ENCODE data around the gene LZTS2. TPM values are rescaled to one million over a fixed set of nuclear protein-coding genes. Genes with fewer than 3 reads are reported as not detected.

LZTS2 gene
- total RNA-seq, 1 experiment from 2014 or later: 69.1 TPM

- H3K14ac ChIP-seq (ENCODE audit: insufficient read depth, low read length): no peak overlapping the region
- no peak overlapping the region for H2AFZ ChIP-seq (ENCODE audit: low read length)
- peak overlapping the region; percentile 64 to 96 (median 75); a peak in 3 of 7 replicates for H3K27ac Mint-ChIP-seq
- no peaks in the 10 kb centered on the region; the same call in 1 of the 2 replicates for H3K4me1 ChIP-seq (ENCODE audit: insufficient read depth, low read length)
- no peaks in the 10 kb centered on the region for H3K27me3 ChIP-seq (ENCODE audit: insufficient read depth, low read length)
- H3K18ac ChIP-seq (ENCODE audit: insufficient read length, low read depth, low read length): no peak overlapping the region
- H2BK15ac ChIP-seq (ENCODE audit: low read depth, low read length): no peak overlapping the region
- no peak overlapping the region for H3K4ac ChIP-seq (ENCODE audit: low read depth, low read length)
- H3K4me2 ChIP-seq (ENCODE audit: insufficient read depth, insufficient read length, low read length): no peak overlapping the region
- no CpG with 5 or more reads among the region's 13 CpGs for WGBS (ENCODE audit: extremely low coverage, insufficient read length, low lambda C conversion rate)
- H3K9me3 ChIP-seq (ENCODE audit: control insufficient read depth, low read depth, low read length): no peaks in the 10 kb centered on the region
- peaks cover 8% of the 10 kb centered on the region for H3K23me2 ChIP-seq (ENCODE audit: insufficient read length, low read depth, low read length, poor library complexity, severe bottlenecking)
- no peak for TF ChIP-seq CTCF (conservative IDR thresholded peaks at IDR 0.05)
- no peaks in the 10 kb centered on the region for H3K27me3 Mint-ChIP-seq (ENCODE audit: low read depth)
- no peak overlapping the region for H4K8ac ChIP-seq (replicated peaks; ENCODE audit: insufficient read length, low read depth, low read length)
- H3K27ac ChIP-seq (ENCODE audit: insufficient read length, low read depth, low read length): no peak overlapping the region
- H3K23ac ChIP-seq (ENCODE audit: insufficient read length, low read depth, low read length): no peak overlapping the region
- no peak overlapping the region for H3K9ac ChIP-seq (ENCODE audit: extremely low read depth, insufficient read length, low read length)
- H2BK12ac ChIP-seq (ENCODE audit: insufficient read length, low read depth, low read length): no peak overlapping the region
- peaks cover 6 to 16% of the 10 kb centered on the region in 2 experiments for H3K4me1 Mint-ChIP-seq
- no peak overlapping the region for H4K5ac ChIP-seq (ENCODE audit: insufficient read length, low read depth, low read length)
- no peak overlapping the region for H2AK5ac ChIP-seq (ENCODE audit: insufficient read length, low read length)
- no peaks in the 10 kb centered on the region for H4K20me1 ChIP-seq (ENCODE audit: control insufficient read depth, insufficient read depth, insufficient read length)
- no peak overlapping the region for H2BK20ac ChIP-seq (ENCODE audit: low read depth, low read length, poor library complexity, severe bottlenecking)
- H3K4me3 Mint-ChIP-seq: no peak overlapping the region
- H3K56ac ChIP-seq (ENCODE audit: insufficient read length, low read depth, low read length): no peak overlapping the region
- no peak overlapping the region for H2BK120ac ChIP-seq (ENCODE audit: low read depth, low read length, poor library complexity, severe bottlenecking)
- no peak overlapping the region for H2BK5ac ChIP-seq (ENCODE audit: insufficient read length, low read length)
- no peak overlapping the region for H3T11ph ChIP-seq (ENCODE audit: low read length)
- DNase-seq: no peak
- H3K36me3 Mint-ChIP-seq (ENCODE audit: insufficient read depth in 1 of 3, low read depth in 3 of 3): peaks cover 9 to 32% (median 28%) of the 10 kb centered on the region in 3 experiments; a peak in 6 of 7 replicates
- peaks cover 7% of the 10 kb centered on the region for H3K79me1 ChIP-seq (ENCODE audit: insufficient read depth, low read depth, low read length, poor library complexity, severe bottlenecking)
- no peak overlapping the region for H4K91ac ChIP-seq (ENCODE audit: insufficient read length, low read depth, low read length)
- peaks cover 0 to 2% of the 10 kb centered on the region in 2 experiments; a peak in 3 of 5 replicates for H3K9me3 Mint-ChIP-seq
- H3K79me2 ChIP-seq (ENCODE audit: insufficient read depth, low read length): peaks cover 14% of the 10 kb centered on the region; the same call in 1 of the 2 replicates
These were observed 15.5 kb upstream of the LZTS2 start for GRCh38 chr10:100983868-100984671.
